HG03521 (cell line): ENCODE data around the gene ZNF487.
"Not testable (repeated sequence)": the region's sequence is repeated elsewhere in the genome, so short reads cannot be mapped to it uniquely, and the experiment has no call there.

Experiments used
- ATAC-seq: cut with Tn5 transposase; IDR thresholded peaks from one replicate; pipeline ENCODE4 v1.9.1; 2021; ENCODE audit warnings: mild to moderate bottlenecking, moderate library complexity; ENCODE audit not compliant: unreplicated experiment

Gene ZNF487

DNA sequence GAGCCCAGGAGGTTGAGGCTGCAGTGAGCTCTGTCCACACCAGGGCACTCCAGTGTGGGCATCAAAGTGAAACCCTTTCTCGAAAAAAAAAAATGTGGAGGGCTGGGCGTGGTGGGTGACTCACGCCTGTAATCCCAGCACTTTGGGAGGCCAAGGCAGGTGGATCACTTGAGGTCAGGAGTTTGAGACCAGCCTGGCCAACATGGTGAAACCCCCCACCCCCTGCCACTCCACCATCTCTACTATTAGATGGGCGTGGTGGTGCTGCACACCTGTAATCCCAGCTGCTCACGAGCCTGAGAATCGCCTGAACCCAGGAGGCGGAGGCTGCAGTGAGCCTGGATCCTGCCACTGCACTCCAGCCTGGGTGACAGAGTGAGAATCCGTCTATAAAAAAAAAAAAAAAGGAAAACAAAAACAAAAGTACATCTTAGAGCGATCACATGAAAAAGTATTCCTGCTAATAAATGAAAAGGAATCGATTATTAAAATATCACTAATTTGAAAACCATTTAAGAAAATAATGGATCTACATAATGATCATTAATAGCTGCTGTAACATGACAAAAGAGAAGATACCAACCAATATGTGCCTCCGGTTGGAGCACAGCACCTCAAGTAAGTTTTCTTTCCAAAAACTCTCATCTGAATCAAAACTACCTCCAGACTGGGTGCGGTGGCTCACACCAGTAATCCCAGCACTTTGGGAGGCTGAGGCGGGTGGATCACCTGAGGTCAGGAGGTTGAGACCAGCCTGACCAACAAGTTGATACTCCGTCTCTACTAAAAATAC, 32.8 kb upstream of the ZNF487 start:
- ATAC-seq, result no peak

DNA sequence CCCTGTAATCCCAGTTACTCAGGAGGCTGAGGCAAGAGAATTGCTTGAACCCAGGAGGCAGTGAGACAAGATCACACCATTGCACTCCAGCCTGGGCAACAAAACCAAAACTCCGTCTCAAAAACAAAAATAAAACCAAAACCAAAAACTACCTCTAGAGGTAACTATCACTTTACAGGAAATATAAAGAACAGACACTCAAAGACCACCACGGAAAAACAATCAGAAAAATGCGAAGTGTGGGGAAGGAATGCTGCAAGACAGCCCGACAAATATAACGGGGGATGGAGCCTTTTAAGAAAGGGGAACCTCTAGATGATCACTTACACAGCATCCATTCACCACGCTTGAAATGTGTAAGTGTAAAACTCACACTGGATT, 32.2 kb upstream of the ZNF487 start:
- no peak for ATAC-seq

DNA sequence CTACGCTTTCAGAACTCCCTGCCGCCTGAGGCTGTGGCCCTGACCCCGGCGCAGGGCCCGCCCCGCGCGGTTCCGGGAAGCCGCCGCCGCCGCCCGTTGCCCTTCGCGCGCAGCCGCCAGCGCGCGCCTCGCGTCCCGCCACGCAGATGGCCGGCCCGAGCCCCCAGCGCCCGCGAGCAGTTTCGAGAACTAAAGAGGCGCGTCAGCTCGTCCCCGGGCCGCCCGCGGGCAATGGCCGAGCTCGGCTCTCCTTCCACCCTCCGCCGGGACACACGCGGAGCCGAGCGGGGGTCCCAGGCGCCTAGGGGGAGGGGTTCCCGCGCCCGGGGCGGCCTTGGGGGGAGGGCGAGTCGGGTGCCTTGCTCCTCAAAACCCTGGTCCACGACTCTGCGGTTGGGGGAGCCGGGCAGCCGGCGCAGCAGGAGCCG, 29.7 kb upstream of the ZNF487 start:
- ATAC-seq, result peak; percentile 8

DNA sequence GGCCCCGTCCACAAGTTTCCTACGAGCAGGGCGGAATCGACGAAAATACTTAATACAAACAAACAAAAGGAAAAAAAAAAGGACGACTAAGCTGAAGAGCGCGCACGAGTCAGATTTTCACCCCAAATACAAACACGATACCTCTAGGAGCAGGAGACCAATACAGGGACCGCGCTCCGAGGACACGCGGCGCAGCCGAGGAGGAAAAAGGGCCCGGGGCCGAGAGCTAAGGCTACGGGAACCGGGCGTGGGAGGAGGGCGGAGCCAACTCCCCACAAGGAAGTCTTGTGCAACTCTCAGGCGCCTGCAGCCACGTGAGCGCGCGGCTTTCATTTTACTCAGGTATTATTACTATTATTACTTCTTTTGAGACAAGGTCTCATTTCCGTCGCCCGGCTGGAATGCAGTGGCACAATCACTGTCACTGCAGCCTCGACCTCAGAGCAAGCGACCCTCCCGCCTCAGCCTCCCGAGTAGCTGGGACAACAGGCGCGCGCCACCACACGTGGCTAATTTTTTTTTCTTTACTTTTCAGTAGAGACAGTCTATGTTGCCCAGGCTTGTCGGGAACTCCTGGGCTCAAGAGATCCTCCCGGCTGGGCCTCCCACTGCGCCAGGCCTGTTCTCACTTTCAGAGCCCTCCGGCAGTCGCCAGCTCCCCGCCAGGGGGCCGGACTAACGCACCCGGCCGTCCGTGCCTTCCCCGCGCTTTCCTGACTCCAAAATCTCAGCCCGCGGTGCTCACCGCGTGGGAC, 29.2 kb upstream of the ZNF487 start:
- peak; percentile 33 for ATAC-seq

- ATAC-seq, result no peak
Observed at GRCh38 chr10:43408331-43408709, 28.6 kb upstream of the ZNF487 start.

DNA sequence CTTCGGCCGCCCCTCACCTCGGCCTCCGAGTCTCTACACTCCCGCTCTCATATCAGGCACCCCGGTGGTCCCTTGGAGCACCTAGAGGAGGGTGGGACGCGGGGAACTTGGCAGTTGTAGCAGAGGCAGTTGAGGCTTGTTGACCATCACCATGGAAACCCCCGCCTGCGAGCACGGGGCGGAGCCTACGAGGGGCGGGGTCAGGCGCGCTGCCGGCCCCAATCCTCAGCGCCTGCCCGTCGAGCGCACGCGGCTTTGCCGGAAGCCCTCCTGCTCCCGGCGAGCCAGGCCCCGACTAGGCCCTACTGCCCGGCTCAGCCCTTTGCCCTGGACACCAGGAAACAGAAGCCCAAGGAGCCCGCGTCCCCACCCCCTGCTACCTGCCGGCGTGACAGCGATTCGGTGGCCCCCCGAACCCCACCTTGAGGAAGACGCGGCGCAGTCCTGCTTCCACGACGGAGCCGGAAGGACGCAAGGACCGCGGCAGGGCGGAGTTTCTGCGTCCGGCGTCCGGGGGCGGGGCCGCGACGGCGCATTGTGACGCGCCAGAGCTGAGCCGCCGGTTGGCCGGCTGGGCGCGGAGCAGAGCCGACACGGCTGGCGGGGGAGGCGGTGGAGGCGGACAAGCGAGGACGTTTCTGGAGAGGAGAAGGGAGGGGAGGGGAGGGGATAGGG, 28.1 kb upstream of the ZNF487 start, which contains the start of gene HNRNPF:
HNRNPF (minus strand) TSS at position 477 of the 675 bp plus-strand sequence. CDS start 21,302 bp downstream, outside the sequence.
- ATAC-seq, result peak; percentile 60

DNA sequence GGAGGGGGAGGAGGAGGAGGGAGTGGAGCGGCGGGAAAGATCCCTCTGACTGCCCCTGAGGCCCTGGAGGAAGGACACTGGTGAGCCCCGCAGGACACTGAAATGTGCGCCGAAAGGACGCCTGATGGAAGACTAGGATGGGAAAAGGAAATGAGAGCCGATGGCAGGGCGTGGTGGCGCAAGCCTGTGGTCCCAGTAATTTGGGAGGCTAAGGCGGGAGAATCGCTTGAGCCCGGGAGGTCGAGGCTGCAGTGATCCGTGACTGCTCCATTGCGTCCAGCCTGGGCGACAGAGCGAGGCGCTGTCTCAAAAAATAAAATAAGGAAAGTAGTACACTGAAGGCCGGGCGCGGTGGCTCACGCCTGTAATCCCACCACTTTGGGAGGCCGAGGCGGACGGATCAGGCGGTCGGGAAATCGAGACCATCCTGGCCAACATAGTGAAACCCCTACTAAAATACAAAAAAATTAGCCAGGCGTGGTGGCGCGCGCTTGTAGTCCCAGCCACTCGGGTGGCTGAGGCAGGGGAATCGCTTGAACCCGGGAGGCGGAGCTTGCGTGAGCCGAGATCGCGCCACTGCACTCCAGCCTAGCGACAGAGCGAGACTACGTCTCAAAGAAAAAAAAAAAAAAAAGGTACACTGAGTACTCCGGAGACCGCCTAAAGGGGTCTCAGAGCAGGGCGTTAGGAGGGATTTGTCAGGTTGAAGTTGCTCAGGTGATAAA, 27.4 kb upstream of the ZNF487 start:
- ATAC-seq, result no peak

GRCh38 chr10:43410345-43410744, 26.6 kb upstream of the ZNF487 start:
- ATAC-seq, result no peak

- ATAC-seq, result no peak
Observed at GRCh38 chr10:43411536-43411935, 25.4 kb upstream of the ZNF487 start.

DNA sequence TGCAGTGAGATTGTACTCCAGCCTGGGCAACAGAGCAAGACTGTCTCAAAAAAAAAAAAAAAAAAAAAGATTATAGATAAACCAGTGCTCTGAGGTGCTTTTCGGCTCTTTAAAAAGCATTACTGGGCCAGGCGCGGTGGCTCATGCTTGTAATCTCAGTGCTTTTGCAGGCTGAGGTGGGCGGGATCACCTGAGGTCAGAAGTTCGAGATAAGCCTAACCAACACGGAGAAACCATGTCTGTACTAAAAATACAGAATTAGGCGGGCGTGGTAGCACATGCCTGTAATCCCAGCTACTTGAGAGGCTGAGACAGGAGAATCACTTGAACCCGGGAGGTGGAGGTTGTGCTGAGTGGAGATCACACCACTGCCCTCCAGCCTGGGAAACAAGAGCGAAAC, 21.4 kb upstream of the ZNF487 start:
- ATAC-seq, result no peak

- ATAC-seq, result no peak
Observed at GRCh38 chr10:43417950-43418768, 18.8 kb upstream of the ZNF487 start.

DNA sequence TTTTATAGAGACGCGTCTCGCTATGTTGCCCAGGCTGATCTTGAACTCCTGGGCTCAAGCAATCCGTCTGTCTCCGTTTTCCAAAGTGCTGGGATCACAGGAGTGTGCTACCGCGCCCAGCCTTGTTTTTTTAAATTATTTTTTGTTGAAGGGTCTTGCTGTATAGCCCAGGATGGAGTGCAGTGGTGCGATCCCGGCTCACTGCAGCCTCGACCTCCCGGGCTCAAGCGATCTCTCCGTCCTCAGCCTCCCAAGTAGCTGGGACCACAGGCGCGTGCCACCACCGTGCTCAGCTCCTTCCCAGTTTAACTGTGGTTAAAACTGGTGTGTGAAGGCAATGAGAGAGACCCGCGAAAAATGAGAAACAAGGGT, 16.9 kb upstream of the ZNF487 start:
- no peak for ATAC-seq

GRCh38 chr10:43420369-43421200, 16.3 kb upstream of the ZNF487 start:
- ATAC-seq, result peak; percentile 81

- ATAC-seq, result no peak
Observed at GRCh38 chr10:43421201-43421507, 15.8 kb upstream of the ZNF487 start.

DNA sequence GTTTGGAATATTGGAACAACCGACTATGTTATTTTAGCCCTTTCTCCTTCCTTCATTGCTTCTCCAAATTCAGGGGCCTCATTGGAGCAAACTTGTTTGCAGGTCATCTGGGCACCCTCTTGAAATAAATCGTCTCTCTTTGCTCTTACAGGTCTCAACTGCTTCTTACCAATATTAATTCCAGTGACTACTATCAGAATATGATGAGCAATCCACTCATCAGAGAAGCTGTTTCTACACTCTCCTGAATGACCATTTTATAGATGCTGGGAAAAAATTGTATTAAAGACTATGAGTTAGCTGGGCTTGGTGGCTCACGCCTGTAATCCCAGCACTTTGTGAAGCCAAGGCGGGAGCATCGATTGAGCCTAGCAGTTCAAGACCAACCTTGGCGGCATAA, 15.4 kb upstream of the ZNF487 start:
- ATAC-seq, result no peak

DNA sequence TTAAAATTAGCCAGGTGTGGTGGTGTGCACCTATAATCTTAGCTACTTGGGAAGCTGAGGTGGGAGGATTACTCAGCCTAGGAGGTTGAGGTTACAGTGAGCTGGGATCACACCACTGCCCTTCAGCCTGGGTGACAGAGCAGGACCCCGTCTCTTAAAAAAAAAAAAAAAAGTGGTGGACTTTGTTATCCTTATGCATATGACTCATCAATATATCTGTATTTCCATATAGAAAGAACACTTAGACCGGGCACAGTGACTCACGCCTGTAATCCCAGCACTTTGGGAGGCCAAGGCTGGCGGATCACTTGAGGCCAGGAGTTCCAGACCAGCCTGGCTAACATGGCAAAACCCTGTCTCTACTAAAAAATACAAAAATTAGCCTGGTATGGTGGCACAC, 15.0 kb upstream of the ZNF487 start:
- ATAC-seq, result not testable (repeated sequence)

DNA sequence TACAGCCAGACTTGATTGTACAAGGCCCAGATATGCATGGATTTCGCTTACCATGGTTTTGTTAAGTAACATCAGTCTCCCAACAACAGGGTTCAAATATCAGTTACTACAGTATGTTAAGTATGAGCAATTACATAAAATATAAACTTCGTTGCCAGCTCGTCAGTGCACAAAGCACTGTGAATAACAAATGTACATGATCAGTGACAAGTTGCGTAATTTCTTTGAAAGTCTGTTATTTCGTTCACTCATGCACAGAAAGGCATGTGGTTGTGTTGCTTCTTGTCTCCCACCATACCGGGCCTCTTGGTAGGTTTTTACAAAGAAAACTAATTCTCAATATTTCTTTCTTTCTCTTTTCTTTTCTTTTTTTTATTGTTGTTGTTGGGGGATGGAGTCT, 12.5 kb upstream of the ZNF487 start:
- no peak for ATAC-seq

GRCh38 chr10:43426476-43426875, 10.4 kb upstream of the ZNF487 start:
- not testable (repeated sequence) for ATAC-seq

DNA sequence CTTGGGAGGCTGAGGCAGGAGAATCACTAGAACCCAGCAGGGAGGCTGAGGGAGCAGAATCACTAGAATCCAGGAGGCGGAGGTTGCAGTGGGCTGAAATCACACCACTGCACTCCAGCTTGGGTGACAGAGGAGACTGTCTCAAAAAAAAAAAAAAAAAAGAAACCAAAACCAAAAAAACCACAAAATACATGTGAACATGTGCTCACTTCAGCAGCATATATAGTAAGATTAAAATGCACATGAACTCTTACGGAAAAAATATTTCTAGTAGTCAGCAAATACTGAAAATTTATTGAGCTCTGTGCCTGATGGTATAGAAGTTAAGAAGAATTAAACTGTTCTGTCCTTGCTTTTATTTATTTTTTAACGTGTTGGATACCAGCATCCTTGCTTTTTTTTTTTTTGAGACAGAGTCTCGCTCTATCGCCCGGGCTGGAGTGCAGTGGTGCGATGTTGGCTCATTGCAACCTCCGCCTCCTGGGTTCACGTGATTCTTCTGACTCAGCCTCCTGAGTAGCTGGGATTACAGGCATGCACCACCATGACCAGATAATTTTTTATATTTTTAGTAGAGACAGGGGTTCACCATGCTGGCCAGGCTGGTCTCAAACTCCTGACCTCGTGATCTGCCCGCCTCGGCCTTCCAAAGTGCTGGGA, 9.6 kb upstream of the ZNF487 start:
- ATAC-seq, result no peak
